ENCODE results near the gene CNN1.

Gene CNN1

DNA sequence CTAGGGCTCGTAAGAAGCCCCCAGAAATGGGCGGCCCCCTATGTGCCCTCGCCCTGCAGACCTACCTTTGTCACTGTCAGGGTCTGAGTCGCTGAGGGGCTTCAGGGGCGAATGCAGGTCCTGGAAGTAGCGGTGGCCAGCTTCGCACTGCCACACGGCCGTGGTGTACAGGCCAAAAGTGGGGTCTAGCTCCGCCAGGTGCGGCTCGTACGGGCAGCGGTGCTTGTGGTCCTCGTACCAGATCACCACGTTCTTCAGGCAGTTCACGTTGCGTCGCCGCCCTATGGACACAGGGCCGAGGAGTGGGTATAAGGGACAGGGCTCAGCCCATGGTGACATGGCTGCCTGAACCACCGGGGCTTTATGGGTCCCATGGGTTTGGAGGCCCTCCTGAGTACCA is 42.8 kb upstream of the CNN1 start:
- ATAC-seq (ENCODE audit: insufficient read depth, low read depth) (no peak), DNase-seq (no peak)
- TF ChIP-seq, protein P1, sequence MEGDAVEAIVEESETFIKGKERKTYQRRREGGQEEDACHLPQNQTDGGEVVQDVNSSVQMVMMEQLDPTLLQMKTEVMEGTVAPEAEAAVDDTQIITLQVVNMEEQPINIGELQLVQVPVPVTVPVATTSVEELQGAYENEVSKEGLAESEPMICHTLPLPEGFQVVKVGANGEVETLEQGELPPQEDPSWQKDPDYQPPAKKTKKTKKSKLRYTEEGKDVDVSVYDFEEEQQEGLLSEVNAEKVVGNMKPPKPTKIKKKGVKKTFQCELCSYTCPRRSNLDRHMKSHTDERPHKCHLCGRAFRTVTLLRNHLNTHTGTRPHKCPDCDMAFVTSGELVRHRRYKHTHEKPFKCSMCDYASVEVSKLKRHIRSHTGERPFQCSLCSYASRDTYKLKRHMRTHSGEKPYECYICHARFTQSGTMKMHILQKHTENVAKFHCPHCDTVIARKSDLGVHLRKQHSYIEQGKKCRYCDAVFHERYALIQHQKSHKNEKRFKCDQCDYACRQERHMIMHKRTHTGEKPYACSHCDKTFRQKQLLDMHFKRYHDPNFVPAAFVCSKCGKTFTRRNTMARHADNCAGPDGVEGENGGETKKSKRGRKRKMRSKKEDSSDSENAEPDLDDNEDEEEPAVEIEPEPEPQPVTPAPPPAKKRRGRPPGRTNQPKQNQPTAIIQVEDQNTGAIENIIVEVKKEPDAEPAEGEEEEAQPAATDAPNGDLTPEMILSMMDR (IDR thresholded peaks at IDR 0.05; ENCODE audit: borderline replicate concordance, extremely low read depth, low read length, poor library complexity, severe bottlenecking): no peak
- no peak for TF ChIP-seq EZH2 (IDR thresholded peaks at IDR 0.05; ENCODE audit: borderline replicate concordance, low read depth, low read length, severe bottlenecking)
- H3K27me3 ChIP-seq (ENCODE audit: insufficient read depth, low read length, poor library complexity): no peaks in the 10 kb centered on the region
- no peak overlapping the region for H3K4me2 ChIP-seq (ENCODE audit: insufficient read depth, low read length)
- peaks cover 36% of the 10 kb centered on the region for H3K36me3 ChIP-seq (ENCODE audit: insufficient read depth, low read length)
- no peaks in the 10 kb centered on the region for H3K79me2 ChIP-seq (ENCODE audit: insufficient read depth, low read length)
- H3K9ac ChIP-seq (ENCODE audit: low read depth, low read length): no peak overlapping the region
- H3K4me1 ChIP-seq (ENCODE audit: insufficient read depth, low read length): no peaks in the 10 kb centered on the region
- H3K4me3 ChIP-seq (ENCODE audit: low read depth in 1 of 2, low read length in 2 of 2): no peak overlapping the region
- H4K20me1 ChIP-seq (ENCODE audit: insufficient read depth, low read length): 0 out of 2 replicates have a peak, but pooled peaks cover 4% of the 10 kb centered on the region
- no peaks in the 10 kb centered on the region for H3K9me3 ChIP-seq (ENCODE audit: insufficient read depth, low read length, severe bottlenecking)
- H3K27ac ChIP-seq (ENCODE audit: low read length): no peak overlapping the region
- no peak overlapping the region for H2AFZ ChIP-seq (ENCODE audit: low read depth, low read length)

DNA sequence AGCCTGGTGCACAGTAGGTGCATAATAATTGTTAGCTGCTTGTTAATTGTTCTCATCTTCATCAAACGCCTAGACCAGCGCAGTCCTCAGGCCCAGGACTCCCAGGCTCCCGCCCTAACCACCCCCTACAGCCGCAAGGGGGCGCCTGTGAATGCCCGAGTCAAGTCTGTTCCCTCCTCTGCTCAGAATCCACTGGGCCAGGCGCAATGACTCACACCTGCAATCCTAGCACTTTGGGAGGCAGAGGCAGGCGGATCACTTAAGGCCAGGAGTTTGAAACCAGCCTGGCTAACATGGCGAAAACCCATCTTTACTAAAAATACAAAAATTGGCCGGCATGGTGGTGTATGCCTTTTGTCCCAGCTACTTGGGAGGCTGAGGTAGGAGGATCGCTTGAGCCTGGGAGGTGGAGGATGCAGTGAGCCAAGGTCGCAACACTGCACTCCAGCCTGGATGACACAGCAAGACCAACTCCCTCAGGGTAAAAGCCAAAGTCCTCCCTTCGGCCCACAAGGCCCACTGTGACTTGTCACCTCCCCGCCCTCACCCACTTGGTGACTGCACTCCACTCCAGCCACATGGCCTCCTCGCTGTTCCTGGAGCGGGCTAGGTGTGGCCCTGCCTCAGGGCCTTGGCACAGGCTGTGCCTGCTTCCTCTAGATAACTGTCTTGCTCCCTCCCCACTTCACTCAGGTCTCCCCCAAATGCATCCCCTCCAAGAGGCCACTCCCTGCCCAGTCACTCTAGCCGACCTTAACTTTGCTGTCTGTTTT is 42.1 kb upstream of the CNN1 start:
- H3K79me2 ChIP-seq (ENCODE audit: insufficient read depth, low read length): no peaks in the 10 kb centered on the region
- ATAC-seq (ENCODE audit: insufficient read depth, low read depth) (peak; percentile 93), DNase-seq (peak; percentile 71)
- no peak overlapping the region for H3K9ac ChIP-seq (ENCODE audit: low read depth, low read length)
- no peaks in the 10 kb centered on the region for H3K27me3 ChIP-seq (ENCODE audit: insufficient read depth, low read length, poor library complexity)
- no peak overlapping the region for H3K4me3 ChIP-seq (ENCODE audit: low read depth in 1 of 2, low read length in 2 of 2)
- peaks cover 31% of the 10 kb centered on the region for H3K36me3 ChIP-seq (ENCODE audit: insufficient read depth, low read length)
- H3K27ac ChIP-seq (ENCODE audit: low read length): no peak overlapping the region
- 0 out of 2 replicates have a peak, but pooled peaks cover 4% of the 10 kb centered on the region for H4K20me1 ChIP-seq (ENCODE audit: insufficient read depth, low read length)
- no peaks in the 10 kb centered on the region for H3K9me3 ChIP-seq (ENCODE audit: insufficient read depth, low read length, severe bottlenecking)
- H3K4me2 ChIP-seq (ENCODE audit: insufficient read depth, low read length): no peak overlapping the region
- TF ChIP-seq EZH2 (IDR thresholded peaks at IDR 0.05; ENCODE audit: borderline replicate concordance, low read depth, low read length, severe bottlenecking): no peak
- TF ChIP-seq, protein P1 (IDR thresholded peaks at IDR 0.05; ENCODE audit: borderline replicate concordance, extremely low read depth, low read length, poor library complexity, severe bottlenecking): peak; percentile 78
- no peaks in the 10 kb centered on the region for H3K4me1 ChIP-seq (ENCODE audit: insufficient read depth, low read length)
- H2AFZ ChIP-seq (ENCODE audit: low read depth, low read length): no peak overlapping the region

DNA sequence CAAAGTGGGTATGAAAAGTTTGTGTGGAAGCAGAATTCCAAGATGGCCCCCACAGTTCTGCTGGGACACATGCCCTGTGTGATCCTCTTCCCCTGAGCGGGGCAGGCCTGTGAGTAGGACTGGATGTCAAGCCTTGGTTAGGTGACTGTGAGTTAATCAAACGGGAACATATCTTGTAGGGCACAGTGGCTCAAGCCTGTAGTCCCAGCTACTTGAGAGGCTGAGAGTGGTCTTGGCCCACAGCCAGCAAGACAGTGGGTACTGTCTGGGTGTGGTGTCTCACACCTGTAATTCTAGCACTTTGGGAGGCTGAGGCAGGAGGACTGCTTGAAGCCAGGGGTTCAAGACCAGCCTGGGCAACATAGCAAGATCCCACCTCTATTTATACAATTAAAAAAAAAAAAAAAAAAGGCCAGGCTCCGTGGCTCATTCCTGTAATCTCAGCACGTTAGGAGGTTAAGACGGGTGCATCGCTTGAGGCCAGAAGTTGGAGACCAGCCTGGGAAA is 39.4 kb upstream of the CNN1 start:
- Histone ChIP-seq H3K4me3 (ENCODE audit: low read depth in 1 of 2, low read length in 2 of 2) (no peak overlapping the region), H3K27me3 (ENCODE audit: insufficient read depth, low read length, poor library complexity) (no peaks in the 10 kb centered on the region), H3K36me3 (ENCODE audit: insufficient read depth, low read length) (peaks cover 26% of the 10 kb centered on the region), H2AFZ (ENCODE audit: low read depth, low read length) (no peak overlapping the region), H3K4me1 (ENCODE audit: insufficient read depth, low read length) (peaks cover under 1% of the 10 kb centered on the region; the same call in 1 of the 2 replicates), H3K27ac (ENCODE audit: low read length) (no peak overlapping the region), H3K79me2 (ENCODE audit: insufficient read depth, low read length) (peaks cover 7% of the 10 kb centered on the region), H4K20me1 (ENCODE audit: insufficient read depth, low read length) (0 out of 2 replicates have a peak, but pooled peaks cover 4% of the 10 kb centered on the region), H3K4me2 (ENCODE audit: insufficient read depth, low read length) (no peak overlapping the region), H3K9me3 (ENCODE audit: insufficient read depth, low read length, severe bottlenecking) (no peaks in the 10 kb centered on the region), H3K9ac (ENCODE audit: low read depth, low read length) (no peak overlapping the region)
- no peak for DNase-seq
- TF ChIP-seq, protein P1 (IDR thresholded peaks at IDR 0.05; ENCODE audit: borderline replicate concordance, extremely low read depth, low read length, poor library complexity, severe bottlenecking): no peak
- no peak for TF ChIP-seq EZH2 (IDR thresholded peaks at IDR 0.05; ENCODE audit: borderline replicate concordance, low read depth, low read length, severe bottlenecking)
- no peak for ATAC-seq (ENCODE audit: insufficient read depth, low read depth)

All from DND-41 (cell line).